Measurements from ENCODE around the gene GAMT.

The GAMT gene

GRCh38 chr19:1366296-1366695, 35.0 kb downstream of the GAMT start:
- TF ChIP-seq CTCF (conservative IDR thresholded peaks at IDR 0.05) = no peak
- H3K27ac ChIP-seq = no peak overlapping the region

- H3K27ac ChIP-seq = no peak overlapping the region
- no peak for TF ChIP-seq CTCF (conservative IDR thresholded peaks at IDR 0.05)
These were observed 35.7 kb downstream of the GAMT start for GRCh38 chr19:1365319-1366269.

GRCh38 chr19:1364070-1364704, 37.2 kb downstream of the GAMT start:
- peak; percentile 39; the same call in 1 of the 2 replicates for TF ChIP-seq CTCF (conservative IDR thresholded peaks at IDR 0.05)
- no peak overlapping the region for H3K27ac ChIP-seq

GRCh38 chr19:1363599-1363998, 37.7 kb downstream of the GAMT start:
- TF ChIP-seq CTCF (conservative IDR thresholded peaks at IDR 0.05) = no peak
- H3K27ac ChIP-seq = no peak overlapping the region

- no peak overlapping the region for H3K27ac ChIP-seq
- TF ChIP-seq CTCF (conservative IDR thresholded peaks at IDR 0.05) = no peak
These were observed 38.7 kb downstream of the GAMT start for GRCh38 chr19:1362387-1363257.

GRCh38 chr19:1361601-1362386, 39.5 kb downstream of the GAMT start:
- no peak for TF ChIP-seq CTCF (conservative IDR thresholded peaks at IDR 0.05)
- no peak overlapping the region for H3K27ac ChIP-seq
